MCF 10A (cell line): ENCODE data around the gene SAP30. TPM values are rescaled to one million over a fixed set of nuclear protein-coding genes. Genes with fewer than 3 reads are reported as not detected.

Experiments
- Bru-seq: library from RNA; stranded (reverse); fragments of 400-500 nt; gene quantifications from one replicate; lab custom pipeline; 2021; lab: Mats Ljungman, UMichigan
- BruChase-seq, 2 experiments: library from RNA; stranded (reverse); fragments of 400-500 nt; gene quantifications; one replicate each; lab custom pipeline; 2021; lab: Mats Ljungman, UMichigan
- BruUV-seq: library from RNA; stranded (reverse); fragments of 400-500 nt; replicated peaks from 2 replicates; lab custom pipeline; 2021; lab: Mats Ljungman, UMichigan
- CTCF ChIA-PET: fragments of 300-600 bp; sonication (Branson Sonifier 250); formaldehyde crosslinking; extraction: SDS; loops from one replicate; lab custom pipeline; 2021; ENCODE audit warnings: antibody characterized with exemption, inconsistent platforms; lab: Yijun Ruan, JAX
- POLR2A ChIA-PET: fragments of 300-600, 350-650 bp; sonication (Branson Sonifier 250); formaldehyde crosslinking; extraction: SDS; loops from one replicate; lab custom pipeline; 2020; ENCODE audit warnings: antibody characterized with exemption, inconsistent platforms; lab: Yijun Ruan, JAX
- DNase-seq: peaks from one replicate; pipeline ENCODE4 v3.0.0-alpha.2; 2018; ENCODE audit not compliant: unreplicated experiment
- H3K27ac Mint-ChIP-seq: one replicate; pipeline ENCODE4 v1.8.0; 2022; ENCODE audit warnings: mild to moderate bottlenecking, low read depth, mixed read lengths; ENCODE audit not compliant: unreplicated experiment
- H3K27me3 Mint-ChIP-seq: one replicate; pipeline ENCODE4 v1.8.0; 2022; ENCODE audit warnings: mixed read lengths; ENCODE audit not compliant: insufficient read depth, unreplicated experiment
- H3K36me3 Mint-ChIP-seq: one replicate; pipeline ENCODE4 v1.8.0; 2022; ENCODE audit warnings: mild to moderate bottlenecking, moderate library complexity, mixed read lengths; ENCODE audit not compliant: insufficient read depth, unreplicated experiment
- H3K4me1 Mint-ChIP-seq: one replicate; pipeline ENCODE4 v1.8.0; 2022; ENCODE audit warnings: mixed read lengths; ENCODE audit not compliant: insufficient read depth, unreplicated experiment
- H3K4me3 Mint-ChIP-seq: one replicate; pipeline ENCODE4 v1.8.0; 2022; ENCODE audit warnings: mild to moderate bottlenecking, moderate library complexity, mixed read lengths; ENCODE audit not compliant: unreplicated experiment
- H3K9me3 Mint-ChIP-seq: one replicate; pipeline ENCODE4 v1.8.0; 2022; ENCODE audit warnings: mixed read lengths; ENCODE audit not compliant: unreplicated experiment
- CTCF ChIP-seq: fragments of 200-600 bp; IDR thresholded peaks from one replicate; pipeline ENCODE4 v1.8.0; 2022; ENCODE audit warnings: antibody characterized with exemption, mild to moderate bottlenecking; ENCODE audit not compliant: unreplicated experiment
- intact Hi-C: fragments of 100-400 bp; cut with micrococcal nuclease; formaldehyde crosslinking; loops from 2 replicates; pipeline ENCODE4 v1.14.1; 2022
- long read RNA-seq: library from polyadenylated mRNA; stranded (forward); transcript quantifications from one replicate; pipeline ENCODE4 v2.0.0, GENCODE V29; 2022
- total RNA-seq: library from RNA; stranded (reverse); gene quantifications from 2 replicates; pipeline ENCODE4 v1.2.3, GENCODE V29; 2022

Gene SAP30
- total RNA-seq = 17.6 and 30.6 TPM in 2 replicates
- Bru-seq, nascent RNA = percentile 64 among the genes with signal in this experiment
- percentile 62 among the genes with signal in this experiment for BruChase-seq, experiment 1, labeled RNA remaining after a 6-hour chase
- BruChase-seq, experiment 2, labeled RNA remaining after a 2-hour chase = percentile 72 among the genes with signal in this experiment
- long read RNA-seq, transcript SAP30-201 (4 exons, 1,108 nt) = major isoform, 79 of 89 reads
- long read RNA-seq, partial matches to known transcripts = 4 of 89 reads
- long read RNA-seq, other reads (novel, unspliced or antisense) = 6 of 89 reads

- Mint-ChIP-seq H3K36me3 (peaks cover 12% of the 10 kb centered on the region), H3K9me3 (no peaks in the 10 kb centered on the region), H3K27me3 (no peaks in the 10 kb centered on the region), H3K27ac (peak within 1 kb of the TSS; percentile 96), H3K4me3 (peak within 1 kb of the TSS; percentile 96), H3K4me1 (peaks cover 20% of the 10 kb centered on the region)
- intact Hi-C loops = no loop called here
- BruUV-seq = TSS peak; percentile 16
- TF ChIP-seq CTCF = no peak
- ChIA-PET CTCF (interaction anchor here (0.6 to 6.5 kb wide), 6 partner anchors 38 to 698 kb away, joined by 3 to 63 read pairs (median 6); partner anchors contain the start of gene HMGB2), POLR2A (interaction anchor here (0.6 to 13.1 kb wide), 20 partner anchors 7 to 1189 kb away, joined by 3 to 824 read pairs (median 6); partner anchors contain the start of genes GALNT7 and HMGB2)
- peak; percentile 98 for DNase-seq
Observed at GRCh38 chr4:173370477-173371291, at the start of gene SAP30. SAP30 (plus strand) TSS chr4:173370954; CDS start chr4:173371183, 229 bp downstream.

GRCh38 chr4:173325007-173325736 lies 45.6 kb upstream of the SAP30 start:
- DNase-seq = no peak
- no peak overlapping the region for H3K4me3 Mint-ChIP-seq
- no TSS peak for BruUV-seq
- H3K9me3 Mint-ChIP-seq = no peaks in the 10 kb centered on the region
- H3K4me1 Mint-ChIP-seq = no peaks in the 10 kb centered on the region
- no peak overlapping the region for H3K27ac Mint-ChIP-seq
- H3K36me3 Mint-ChIP-seq = peaks cover 41% of the 10 kb centered on the region
- TF ChIP-seq CTCF = no peak
- CTCF ChIA-PET = interaction anchor here (0.9 kb wide), 1 partner anchor 94 kb away, joined by 3 read pairs; no protein-coding TSS in a partner anchor
- no peaks in the 10 kb centered on the region for H3K27me3 Mint-ChIP-seq
- intact Hi-C loops = no loop called here
- POLR2A ChIA-PET = interaction anchor here (0.6 to 1.7 kb wide), 3 partner anchors 8 to 91 kb away, joined by 3 to 13 read pairs (median 4); partner anchors contain the start of gene HMGB2

GRCh38 chr4:173328236-173328901 lies 42.4 kb upstream of the SAP30 start:
- POLR2A ChIA-PET = interaction anchor here (9.3 to 14.4 kb wide), 3 partner anchors 8 to 85 kb away, joined by 95 to 824 read pairs (median 109); partner anchors contain the start of gene SAP30
- H3K4me3 Mint-ChIP-seq = no peak overlapping the region
- H3K4me1 Mint-ChIP-seq = peaks cover 6% of the 10 kb centered on the region
- peaks cover 72% of the 10 kb centered on the region for H3K36me3 Mint-ChIP-seq
- no peaks in the 10 kb centered on the region for H3K9me3 Mint-ChIP-seq
- DNase-seq = no peak
- no peaks in the 10 kb centered on the region for H3K27me3 Mint-ChIP-seq
- CTCF ChIA-PET = interaction anchor here (0.6 to 1.3 kb wide), 3 partner anchors 9 to 88 kb away, joined by 5 to 7 read pairs (median 6); no protein-coding TSS in a partner anchor
- no peak overlapping the region for H3K27ac Mint-ChIP-seq
- intact Hi-C loops = no loop called here
- BruUV-seq = no TSS peak
- TF ChIP-seq CTCF = no peak
